Measurements from ENCODE around the gene SEMA3G. TPM values are rescaled to one million over a fixed set of nuclear protein-coding genes. Genes with fewer than 3 reads are reported as not detected.

The SEMA3G gene
- polyA plus RNA-seq, 1 donor (not counting 4 experiments of a cell fraction or from before 2014, with no cell fraction given), result 0.07 TPM

- H3K9ac ChIP-seq (ENCODE audit: control insufficient read depth, extremely low read depth, insufficient read depth, low read length), result no peak overlapping the region
- peaks cover 20 to 31% of the 10 kb centered on the region in 2 experiments for H3K36me3 ChIP-seq (ENCODE audit: control insufficient read depth in 2 of 2, extremely low read depth in 1 of 2, insufficient read depth in 2 of 2, low read length in 2 of 2)
- DNase-seq (ENCODE audit: low read depth, low spot score) (no peak), FAIRE-seq (no peak)
- no peak overlapping the region for H3K27ac ChIP-seq (ENCODE audit: control insufficient read depth, insufficient read depth, low read length)
- no peaks in the 10 kb centered on the region for H4K20me1 ChIP-seq (ENCODE audit: control insufficient read depth, extremely low read depth, insufficient read depth, low read length)
- no peak overlapping the region for H2AFZ ChIP-seq (ENCODE audit: control insufficient read depth, low read length)
- H3K4me2 ChIP-seq (ENCODE audit: control insufficient read depth, extremely low read depth, insufficient read depth, low read depth, low read length), result no peak overlapping the region
- TF ChIP-seq EZH2 (IDR thresholded peaks at IDR 0.05; ENCODE audit: low read length) (no peak), CTCF (optimal IDR thresholded peaks at IDR 0.05 in 1 of 3, IDR thresholded peaks at IDR 0.05 in 1 of 3, conservative IDR thresholded peaks at IDR 0.05 in 1 of 3; ENCODE audit: extremely low read depth in 1 of 3, insufficient read depth in 2 of 3, low read length in 3 of 3) (no peak)
- dilution Hi-C loops (cut with MboI; ENCODE audit: extremely low pct_ligation_motif_present, low sequenced_read_pairs), result no loop called here
- H3K27me3 ChIP-seq (ENCODE audit: control insufficient read depth, extremely low read depth, insufficient read depth, low read length), result peaks cover 5% of the 10 kb centered on the region
- H3K4me1 ChIP-seq (ENCODE audit: control insufficient read depth, extremely low read depth, insufficient read depth, low read length), result no peaks in the 10 kb centered on the region
- no peaks in the 10 kb centered on the region for H3K79me2 ChIP-seq (ENCODE audit: control insufficient read depth, insufficient read depth, low read length)
- no peaks in the 10 kb centered on the region for H3K9me3 ChIP-seq (ENCODE audit: control insufficient read depth, low read depth, low read length)
- H3K4me3 ChIP-seq (ENCODE audit: control insufficient read depth in 2 of 3, extremely low read depth in 1 of 3, insufficient read depth in 2 of 3, low read depth in 1 of 3, low read length in 3 of 3), result no peak overlapping the region
- H3K9me1 ChIP-seq (ENCODE audit: control insufficient read depth, extremely low read depth, insufficient read depth, low read length), result peaks cover 1% of the 10 kb centered on the region
Measured at GRCh38 chr3:52397676-52398399, 47.1 kb downstream of the SEMA3G start.

GRCh38 chr3:52396907-52397591 lies 47.9 kb downstream of the SEMA3G start:
- H3K36me3 ChIP-seq (ENCODE audit: control insufficient read depth in 2 of 2, extremely low read depth in 1 of 2, insufficient read depth in 2 of 2, low read length in 2 of 2), result peaks cover 13 to 23% of the 10 kb centered on the region in 2 experiments
- H3K9me3 ChIP-seq (ENCODE audit: control insufficient read depth, low read depth, low read length), result no peaks in the 10 kb centered on the region
- no peak overlapping the region for H2AFZ ChIP-seq (ENCODE audit: control insufficient read depth, low read length)
- no peak overlapping the region for H3K4me2 ChIP-seq (ENCODE audit: control insufficient read depth, extremely low read depth, insufficient read depth, low read depth, low read length)
- DNase-seq (ENCODE audit: low read depth, low spot score) (no peak), FAIRE-seq (no peak)
- H3K79me2 ChIP-seq (ENCODE audit: control insufficient read depth, insufficient read depth, low read length), result no peaks in the 10 kb centered on the region
- dilution Hi-C loops (cut with MboI; ENCODE audit: extremely low pct_ligation_motif_present, low sequenced_read_pairs), result no loop called here
- no peak overlapping the region for H3K9ac ChIP-seq (ENCODE audit: control insufficient read depth, extremely low read depth, insufficient read depth, low read length)
- H3K4me1 ChIP-seq (ENCODE audit: control insufficient read depth, extremely low read depth, insufficient read depth, low read length), result no peaks in the 10 kb centered on the region
- no peak overlapping the region for H3K4me3 ChIP-seq (ENCODE audit: control insufficient read depth in 2 of 3, extremely low read depth in 1 of 3, insufficient read depth in 2 of 3, low read depth in 1 of 3, low read length in 3 of 3)
- TF ChIP-seq EZH2 (IDR thresholded peaks at IDR 0.05; ENCODE audit: low read length), result no peak
- TF ChIP-seq CTCF (optimal IDR thresholded peaks at IDR 0.05 in 1 of 3, IDR thresholded peaks at IDR 0.05 in 1 of 3, conservative IDR thresholded peaks at IDR 0.05 in 1 of 3; ENCODE audit: extremely low read depth in 1 of 3, insufficient read depth in 2 of 3, low read length in 3 of 3), result no peak
- peaks cover 5% of the 10 kb centered on the region for H3K27me3 ChIP-seq (ENCODE audit: control insufficient read depth, extremely low read depth, insufficient read depth, low read length)
- no peaks in the 10 kb centered on the region for H3K9me1 ChIP-seq (ENCODE audit: control insufficient read depth, extremely low read depth, insufficient read depth, low read length)
- H3K27ac ChIP-seq (ENCODE audit: control insufficient read depth, insufficient read depth, low read length), result no peak overlapping the region
- H4K20me1 ChIP-seq (ENCODE audit: control insufficient read depth, extremely low read depth, insufficient read depth, low read length), result no peaks in the 10 kb centered on the region
